HepG2 (cell line): Measurements from ENCODE around the gene GALP. TPM values are rescaled to one million over a fixed set of nuclear protein-coding genes. Genes with fewer than 3 reads are reported as not detected.

Experiments used
- ATAC-seq: fragments of 200-7000 bp; cut with Tn5 transposase; 3 replicates; pipeline ENCODE4 v1.9.1; 2020; ENCODE audit warnings: mild to moderate bottlenecking, moderate library complexity
- BruUV-seq: library from RNA; stranded (reverse); fragments of 400-500 nt; replicated peaks from 2 replicates; lab custom pipeline; 2021; lab: Mats Ljungman, UMichigan
- CTCF ChIA-PET: fragments of 300-600 bp; formaldehyde crosslinking; extraction: SDS; loops from one replicate; lab custom pipeline; 2021; ENCODE audit warnings: low total read pairs, inconsistent platforms, low intra/inter-chr PET ratio; lab: Yijun Ruan, JAX
- POLR2A ChIA-PET: fragments of 350-600 bp; sonication (Branson Sonifier 250); formaldehyde crosslinking; loops from one replicate; lab custom pipeline; 2020; ENCODE audit warnings: antibody characterized with exemption, inconsistent platforms; lab: Yijun Ruan, JAX
- DNase-seq: peaks from one replicate; pipeline ENCODE4 v3.0.0-alpha.2; 2015; ENCODE audit warnings: low spot score
- FAIRE-seq: peaks from 3 replicates; lab custom pipeline; 2011; peaks lifted over from hg19 to GRCh38; lab: Jason Lieb, UNC
- H2AFZ ChIP-seq: one replicate; pipeline ENCODE4 v1.6.1; 2011; ENCODE audit warnings: low read length, inconsistent platforms
- H3K27ac ChIP-seq: fragments of 300-600 bp; 3 replicates; pipeline ENCODE4 v1.8.0; 2011; ENCODE audit warnings: mixed run types, mild to moderate bottlenecking, mixed read lengths, low read length, inconsistent platforms; ENCODE audit not compliant: insufficient read depth; ENCODE audit errors: extremely low read length
- H3K27me3 ChIP-seq, 2 experiments: fragments of 200-600 bp in 1 of 2; 2 replicates in 1 of 2; 3 replicates in 1 of 2; pipeline versions ENCODE4 v1.6.0 to v1.8.0; 2011; ENCODE audit warnings: low read length in 2 of 2, mild to moderate bottlenecking in 2 of 2, moderate library complexity in 2 of 2, inconsistent platforms in 1 of 2; ENCODE audit not compliant: insufficient read depth in 2 of 2, control insufficient read depth in 1 of 2
- H3K36me3 ChIP-seq, 2 experiments: fragments of 200-600 bp in 1 of 2; replicated peaks in 1 of 2; 2 replicates in 1 of 2; 3 replicates in 1 of 2; pipeline versions ENCODE4 v1.5.1 to v1.8.0; 2011; ENCODE audit warnings: low read length in 2 of 2, inconsistent platforms in 1 of 2; ENCODE audit not compliant: insufficient read depth in 2 of 2, control insufficient read depth in 1 of 2
- H3K4me1 ChIP-seq: 2 replicates; pipeline ENCODE4 v1.5.1; 2012; ENCODE audit warnings: low read length, inconsistent platforms; ENCODE audit not compliant: insufficient read depth
- H3K4me2 ChIP-seq: 2 replicates; pipeline ENCODE4 v1.6.0; 2011; ENCODE audit warnings: low read depth, low read length, inconsistent platforms
- H3K4me3 ChIP-seq, 3 experiments: fragments of 200-600 bp in 1 of 3; sonication (generic), shearing (Covaris generic) in 1 of 3; replicated peaks in 1 of 3; 2 replicates each; pipeline ENCODE4 v1.5.1; 2011 to 2016; ENCODE audit warnings: low read length in 3 of 3, inconsistent platforms in 2 of 3, low read depth in 2 of 3, mild to moderate bottlenecking in 2 of 3, control low read depth in 1 of 3, mixed read lengths in 1 of 3; ENCODE audit not compliant: insufficient read depth in 1 of 3
- H3K79me2 ChIP-seq: one replicate; pipeline ENCODE4 v1.6.1; 2011; ENCODE audit warnings: low read length, inconsistent platforms; ENCODE audit not compliant: insufficient read depth
- H3K9ac ChIP-seq: 2 replicates; pipeline ENCODE4 v1.6.0; 2011; ENCODE audit warnings: mild to moderate bottlenecking, low read depth, low read length, inconsistent platforms; ENCODE audit not compliant: insufficient read depth
- H3K9me3 ChIP-seq: 2 replicates; pipeline ENCODE4 v1.5.1; 2012; ENCODE audit warnings: mild to moderate bottlenecking, low read length
- H4K20me1 ChIP-seq: 2 replicates; pipeline ENCODE4 v1.6.0; 2011; ENCODE audit warnings: inconsistent platforms, mild to moderate bottlenecking, low read length, moderate library complexity; ENCODE audit not compliant: insufficient read depth
- AHR ChIP-seq: IDR thresholded peaks from 2 replicates; pipeline ENCODE4 v1.6.1; 2018; ENCODE audit warnings: missing genetic modification reagents, missing compliant biosample characterization
- ARID5B ChIP-seq: IDR thresholded peaks from 2 replicates; pipeline ENCODE4 v1.4.0; 2020; ENCODE audit warnings: mild to moderate bottlenecking, missing genetic modification reagents
- ATF1 ChIP-seq: IDR thresholded peaks from 2 replicates; pipeline ENCODE4 v1.6.1; 2016; ENCODE audit warnings: mild to moderate bottlenecking, control low read depth
- CHCHD3 ChIP-seq: sonication (generic); formaldehyde crosslinking; IDR thresholded peaks from 2 replicates; pipeline ENCODE4 v1.8.0; 2022; ENCODE audit warnings: mild to moderate bottlenecking, missing genetic modification reagents, moderate library complexity
- FOSL1 ChIP-seq: sonication (generic); formaldehyde crosslinking; IDR thresholded peaks from 2 replicates; pipeline ENCODE4 v1.9.0; 2021; ENCODE audit warnings: missing genetic modification reagents, borderline replicate concordance
- GLI4 ChIP-seq: sonication (generic); formaldehyde crosslinking; IDR thresholded peaks from 2 replicates; pipeline ENCODE4 v1.5.1; 2020; ENCODE audit warnings: missing genetic modification reagents, mild to moderate bottlenecking, moderate library complexity, borderline replicate concordance
- KMT2B ChIP-seq: IDR thresholded peaks from 2 replicates; pipeline ENCODE4 v1.6.1; 2016; ENCODE audit warnings: missing genetic modification reagents, missing compliant biosample characterization
- MEF2D ChIP-seq: sonication (generic); formaldehyde crosslinking; IDR thresholded peaks from 2 replicates; pipeline ENCODE4 v1.5.1; 2020; ENCODE audit warnings: mild to moderate bottlenecking, missing genetic modification reagents
- MXD3 ChIP-seq: IDR thresholded peaks from 2 replicates; pipeline ENCODE4 v1.6.1; 2016; ENCODE audit warnings: mild to moderate bottlenecking, missing biosample characterization, missing genetic modification reagents
- NFYB ChIP-seq: sonication (generic); formaldehyde crosslinking; IDR thresholded peaks from 2 replicates; pipeline ENCODE4 v1.4.0; 2020; ENCODE audit warnings: missing genetic modification reagents
- RARA ChIP-seq: IDR thresholded peaks from 2 replicates; pipeline ENCODE4 v1.6.1; 2016; ENCODE audit warnings: missing genetic modification reagents, missing compliant biosample characterization
- RCOR2 ChIP-seq: IDR thresholded peaks from 2 replicates; pipeline ENCODE4 v1.6.1; 2016; ENCODE audit warnings: missing biosample characterization, missing genetic modification reagents
- SMAD9 ChIP-seq: sonication (generic); formaldehyde crosslinking; IDR thresholded peaks from 2 replicates; pipeline ENCODE4 v1.5.1; 2020; ENCODE audit warnings: mild to moderate bottlenecking, missing genetic modification reagents
- THAP7 ChIP-seq: sonication (generic); formaldehyde crosslinking; IDR thresholded peaks from 2 replicates; pipeline ENCODE4 v1.8.1; 2023; ENCODE audit warnings: mild to moderate bottlenecking, missing genetic modification reagents
- YY1 ChIP-seq: IDR thresholded peaks from 2 replicates; pipeline ENCODE4 v1.6.1; 2011; ENCODE audit warnings: low read length, low read depth, moderate library complexity, mild to moderate bottlenecking; ENCODE audit not compliant: insufficient read depth, insufficient replicate concordance
- ZMYM2 ChIP-seq: sonication (generic); formaldehyde crosslinking; IDR thresholded peaks from 2 replicates; pipeline ENCODE4 v1.8.0; 2022; ENCODE audit warnings: mild to moderate bottlenecking, missing genetic modification reagents
- ZNF225 ChIP-seq: sonication (generic); formaldehyde crosslinking; IDR thresholded peaks from 2 replicates; pipeline ENCODE4 v1.4.0; 2020; ENCODE audit warnings: mild to moderate bottlenecking, missing genetic modification reagents
- ZNF619 ChIP-seq: sonication (generic); formaldehyde crosslinking; IDR thresholded peaks from 2 replicates; pipeline ENCODE4 v1.4.0; 2020; ENCODE audit warnings: mild to moderate bottlenecking, missing genetic modification reagents
- ZNF800 ChIP-seq: sonication (generic); formaldehyde crosslinking; IDR thresholded peaks from 2 replicates; pipeline ENCODE4 v1.4.0; 2020; ENCODE audit warnings: missing genetic modification reagents
- WGBS: methylation state at CpG from one replicate; pipeline ENCODE4 v1.1.6; 2017; ENCODE audit warnings: low lambda C conversion rate; 5-methylcytosine and 5-hydroxymethylcytosine counted together
- in situ Hi-C: cut with HindIII; loops from 2 replicates; pipeline ENCODE4 v1.10.0; 2017; ENCODE audit warnings: low pct_unique_long_range_greater_than_20kb; ENCODE audit not compliant: extremely low pct_ligation_motif_present
- intact Hi-C: fragments of 100-400 bp; cut with micrococcal nuclease; formaldehyde crosslinking; loops from one replicate; pipeline ENCODE4 v1.10.0; 2022; ENCODE audit not compliant: unreplicated experiment
- polyA plus RNA-seq, 8 experiments: library from polyadenylated mRNA; depleted of rRNA in 3 of 8; stranded (reverse) in 7 of 8; unstranded in 1 of 8; fragments of >200 nt; fragmentation: Illumina TruSeq in 4 of 8; extraction: Trizol in 4 of 8; gene quantifications; 2 replicates each; pipeline versions ENCODE4 v1.2.1 to v1.2.3, GENCODE V29; 2011 to 2016; ENCODE audit warnings: low read depth in 4 of 8, missing spikeins in 1 of 8, mixed read lengths in 1 of 8; ENCODE audit not compliant: insufficient read depth in 1 of 8
- total RNA-seq, 5 experiments: library from RNA; depleted of rRNA; stranded (reverse); fragments of >200 nt; fragmentation: Illumina TruSeq; extraction: Trizol; gene quantifications; 2 replicates each; pipeline ENCODE4 v1.2.3, GENCODE V29; 2016; ENCODE audit warnings: low read depth in 1 of 5

GALP gene
- total and polyA plus RNA-seq, 2 of the 13 experiments (the other 11 are each of a cell fraction or from before 2014, with no cell fraction given) = not detected

GRCh38 chr19:56142897-56143434 lies 32.8 kb upstream of the GALP start:
- H3K4me2 ChIP-seq = peak overlapping the region; percentile 94
- 50% methylated on average over 1 of the region's 4 CpGs for WGBS
- H3K4me1 ChIP-seq = peaks cover 68% of the 10 kb centered on the region
- no peaks in the 10 kb centered on the region for H3K9me3 ChIP-seq
- DNase-seq (no peak), FAIRE-seq (peak; percentile 81), ATAC-seq (peak; percentile 7)
- no peak overlapping the region for H2AFZ ChIP-seq
- ChIA-PET POLR2A (interaction anchor here (1.1 to 4.9 kb wide), 19 partner anchors 9 to 459 kb away, joined by 3 to 113 read pairs (median 9); partner anchors contain the start of genes GALP, ZNF787 and ZSCAN5A), CTCF (no interaction called here)
- in situ Hi-C loops = no loop called here
- H3K79me2 ChIP-seq = peaks cover 40% of the 10 kb centered on the region
- peaks cover 6 to 15% of the 10 kb centered on the region in 2 experiments; a peak in 4 of 5 replicates for H3K36me3 ChIP-seq
- H3K27me3 ChIP-seq = no peaks in the 10 kb centered on the region; a peak in 1 of 5 replicates
- peak overlapping the region; percentile 98 for H3K9ac ChIP-seq
- H3K27ac ChIP-seq = peak overlapping the region; percentile 100
- intact Hi-C loops = loop anchor here (2.0 kb wide), 1 partner anchor 38 kb away; no protein-coding TSS in a partner anchor
- peak overlapping the region; percentile 25 to 83 (median 36); a peak in 4 of 6 replicates for H3K4me3 ChIP-seq
- no TSS peak for BruUV-seq
- no peaks in the 10 kb centered on the region; the same call in 1 of the 2 replicates for H4K20me1 ChIP-seq
- TF ChIP-seq ATF1 (CRISPR knock-in tag) = no peak
- TF ChIP-seq NFYB = 0 out of 2 replicates have a peak, but pooled peaks have one; percentile 14
- TF ChIP-seq MEF2D (CRISPR knock-in tag) = no peak
- TF ChIP-seq RCOR2 (CRISPR knock-in tag) = no peak
- no peak for TF ChIP-seq KMT2B (CRISPR knock-in tag)
- TF ChIP-seq ZNF619 (CRISPR knock-in tag) = no peak
- TF ChIP-seq THAP7 = no peak
- TF ChIP-seq ZNF800 (CRISPR knock-in tag) = no peak
- no peak for TF ChIP-seq ZNF225 (CRISPR knock-in tag)
- TF ChIP-seq FOSL1 (CRISPR knock-in tag) = no peak
- no peak for TF ChIP-seq ZMYM2 (CRISPR knock-in tag)
- no peak for TF ChIP-seq AHR (CRISPR knock-in tag)
- TF ChIP-seq MXD3 (CRISPR knock-in tag) = no peak
- TF ChIP-seq CHCHD3 (CRISPR knock-in tag) = 0 out of 2 replicates have a peak, but pooled peaks have one; percentile 40
- no peak; the same call in 1 of the 2 replicates for TF ChIP-seq ARID5B (CRISPR knock-in tag)
- no peak for TF ChIP-seq YY1
- TF ChIP-seq RARA (CRISPR knock-in tag) = peak; percentile 30; the same call in 1 of the 2 replicates
- no peak for TF ChIP-seq SMAD9 (CRISPR knock-in tag)
- TF ChIP-seq GLI4 = no peak
